ENCODE measurements around the gene CTDSPL.
"Not testable (repeated sequence)": the region's sequence is repeated elsewhere in the genome, so short reads cannot be mapped to it uniquely, and the experiment has no call there.

CTDSPL gene

GRCh38 chr3:37971467-37971866 lies 109.8 kb downstream of the CTDSPL start:
- Histone ChIP-seq H3K4me3 (IDR thresholded peaks at IDR 0.05; ENCODE audit: insufficient read depth, low read depth, low read length) (no peak overlapping the region), H3K79me2 (ENCODE audit: insufficient read depth, low read depth) (no peaks in the 10 kb centered on the region), H3K9ac (no peak overlapping the region), H3K27me3 (ENCODE audit: insufficient read depth, low read depth) (no peaks in the 10 kb centered on the region), H3K4me2 (no peak overlapping the region), H3K4me1 (ENCODE audit: low read depth, poor library complexity, severe bottlenecking) (no peaks in the 10 kb centered on the region), H4K20me1 (ENCODE audit: insufficient read depth) (no peaks in the 10 kb centered on the region), H2AFZ (ENCODE audit: low read depth) (no peak overlapping the region), H3K36me3 (ENCODE audit: insufficient read depth) (no peaks in the 10 kb centered on the region), H3K27ac (no peak overlapping the region)
- TF ChIP-seq, protein P1, sequence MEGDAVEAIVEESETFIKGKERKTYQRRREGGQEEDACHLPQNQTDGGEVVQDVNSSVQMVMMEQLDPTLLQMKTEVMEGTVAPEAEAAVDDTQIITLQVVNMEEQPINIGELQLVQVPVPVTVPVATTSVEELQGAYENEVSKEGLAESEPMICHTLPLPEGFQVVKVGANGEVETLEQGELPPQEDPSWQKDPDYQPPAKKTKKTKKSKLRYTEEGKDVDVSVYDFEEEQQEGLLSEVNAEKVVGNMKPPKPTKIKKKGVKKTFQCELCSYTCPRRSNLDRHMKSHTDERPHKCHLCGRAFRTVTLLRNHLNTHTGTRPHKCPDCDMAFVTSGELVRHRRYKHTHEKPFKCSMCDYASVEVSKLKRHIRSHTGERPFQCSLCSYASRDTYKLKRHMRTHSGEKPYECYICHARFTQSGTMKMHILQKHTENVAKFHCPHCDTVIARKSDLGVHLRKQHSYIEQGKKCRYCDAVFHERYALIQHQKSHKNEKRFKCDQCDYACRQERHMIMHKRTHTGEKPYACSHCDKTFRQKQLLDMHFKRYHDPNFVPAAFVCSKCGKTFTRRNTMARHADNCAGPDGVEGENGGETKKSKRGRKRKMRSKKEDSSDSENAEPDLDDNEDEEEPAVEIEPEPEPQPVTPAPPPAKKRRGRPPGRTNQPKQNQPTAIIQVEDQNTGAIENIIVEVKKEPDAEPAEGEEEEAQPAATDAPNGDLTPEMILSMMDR (conservative IDR thresholded peaks at IDR 0.05; ENCODE audit: low read depth, low read length): no peak

DNA sequence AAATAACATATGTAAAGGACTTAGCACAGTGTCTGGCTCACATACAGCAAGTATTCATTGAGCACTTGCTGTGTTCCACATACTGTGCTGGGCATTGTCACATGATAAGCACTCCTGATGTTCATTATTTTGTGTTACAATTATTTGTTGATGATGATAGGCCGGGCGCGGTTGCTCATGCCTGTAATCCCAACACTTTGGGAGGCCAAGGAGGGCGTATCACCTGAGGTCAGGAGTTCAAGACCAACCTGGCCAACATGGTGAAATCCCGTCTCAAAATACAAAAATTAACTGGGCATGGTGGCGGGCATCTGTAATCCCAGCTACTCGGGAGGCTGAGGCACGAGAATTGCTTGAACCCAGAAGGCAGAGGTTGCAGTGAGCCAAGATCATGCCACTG lies 110.4 kb downstream of the CTDSPL start:
- not testable (repeated sequence) for H3K79me2 ChIP-seq (ENCODE audit: insufficient read depth, low read depth); H3K4me2 ChIP-seq; H3K4me3 ChIP-seq (IDR thresholded peaks at IDR 0.05; ENCODE audit: insufficient read depth, low read depth, low read length); H4K20me1 ChIP-seq (ENCODE audit: insufficient read depth); H3K27ac ChIP-seq; H3K4me1 ChIP-seq (ENCODE audit: low read depth, poor library complexity, severe bottlenecking); H3K27me3 ChIP-seq (ENCODE audit: insufficient read depth, low read depth); H2AFZ ChIP-seq (ENCODE audit: low read depth); H3K9ac ChIP-seq; H3K36me3 ChIP-seq (ENCODE audit: insufficient read depth)

DNA sequence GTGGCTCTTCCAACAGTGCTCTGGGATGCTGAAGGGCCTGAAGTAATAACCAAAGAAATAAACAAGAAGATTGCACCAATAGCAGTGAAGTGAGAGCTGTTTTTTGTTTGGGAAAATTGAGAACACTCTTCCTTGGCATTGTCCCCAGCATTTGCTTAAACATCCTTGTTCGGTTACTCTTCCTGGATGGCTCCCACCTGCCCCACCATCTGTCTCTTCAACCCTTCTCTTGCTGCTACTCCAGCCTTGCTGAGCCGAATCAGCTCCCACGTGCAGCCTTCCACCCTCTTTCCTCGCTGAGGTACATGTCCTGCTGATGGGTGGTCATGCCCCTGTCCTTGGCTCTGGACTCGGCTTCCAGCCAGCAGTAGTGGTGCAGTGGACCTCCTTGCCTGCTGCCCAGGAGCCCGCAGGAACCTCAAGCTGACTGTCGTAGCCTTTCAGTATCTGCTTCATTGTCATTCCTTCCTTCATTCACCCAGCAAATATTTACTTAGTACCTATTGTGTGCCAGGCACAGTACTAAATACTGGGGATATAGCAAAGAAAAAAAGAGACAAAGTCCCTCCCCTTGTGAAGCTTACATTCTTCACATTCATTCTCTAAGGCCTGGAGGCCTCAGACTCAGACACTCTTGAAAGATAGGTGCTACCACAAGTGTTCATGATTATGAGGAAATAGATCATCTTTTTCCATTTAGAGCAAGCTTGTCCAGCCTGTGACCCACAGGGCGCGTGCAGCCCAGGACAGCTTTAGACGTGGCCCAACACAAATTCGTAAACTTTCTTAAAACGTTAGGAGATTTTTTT lies 111.8 kb downstream of the CTDSPL start:
- H3K27me3 ChIP-seq (ENCODE audit: insufficient read depth, low read depth): no peaks in the 10 kb centered on the region
- TF ChIP-seq, protein P1 (conservative IDR thresholded peaks at IDR 0.05; ENCODE audit: low read depth, low read length): no peak
- H3K36me3 ChIP-seq (ENCODE audit: insufficient read depth): no peaks in the 10 kb centered on the region
- no peak overlapping the region for H3K9ac ChIP-seq
- no peaks in the 10 kb centered on the region for H3K79me2 ChIP-seq (ENCODE audit: insufficient read depth, low read depth)
- H3K27ac ChIP-seq: no peak overlapping the region
- H3K4me3 ChIP-seq (IDR thresholded peaks at IDR 0.05; ENCODE audit: insufficient read depth, low read depth, low read length): no peak overlapping the region
- H3K4me2 ChIP-seq: no peak overlapping the region
- no peaks in the 10 kb centered on the region for H4K20me1 ChIP-seq (ENCODE audit: insufficient read depth)
- no peak overlapping the region for H2AFZ ChIP-seq (ENCODE audit: low read depth)
- no peaks in the 10 kb centered on the region for H3K4me1 ChIP-seq (ENCODE audit: low read depth, poor library complexity, severe bottlenecking)

- Histone ChIP-seq H3K27me3 (ENCODE audit: insufficient read depth, low read depth) (no peaks in the 10 kb centered on the region), H3K36me3 (ENCODE audit: insufficient read depth) (no peaks in the 10 kb centered on the region), H3K79me2 (ENCODE audit: insufficient read depth, low read depth) (no peaks in the 10 kb centered on the region), H3K4me3 (IDR thresholded peaks at IDR 0.05; ENCODE audit: insufficient read depth, low read depth, low read length) (no peak overlapping the region), H4K20me1 (ENCODE audit: insufficient read depth) (no peaks in the 10 kb centered on the region), H3K4me2 (no peak overlapping the region), H2AFZ (ENCODE audit: low read depth) (no peak overlapping the region), H3K4me1 (ENCODE audit: low read depth, poor library complexity, severe bottlenecking) (no peaks in the 10 kb centered on the region), H3K27ac (no peak overlapping the region), H3K9ac (no peak overlapping the region)
- TF ChIP-seq, protein P1 (conservative IDR thresholded peaks at IDR 0.05; ENCODE audit: low read depth, low read length): peak; percentile 65
Observed at GRCh38 chr3:37974121-37975083, 112.7 kb downstream of the CTDSPL start.

Data from KMS-11 (cell line).